Hematopoietic multipotent progenitor cell treated with erythropoietin and hydrocortisone succinate and interleukin-3 and kit ligand, for 6 days (in vitro differentiated cells): ENCODE data around the gene PRPF31.
"Not testable (repeated sequence)": the region's sequence is repeated elsewhere in the genome, so short reads cannot be mapped to it uniquely, and the experiment has no call there.

Source experiments
- DNase-seq: peaks from one replicate; pipeline ENCODE4 v3.0.0-alpha.2; 2015

PRPF31 gene, protein sequence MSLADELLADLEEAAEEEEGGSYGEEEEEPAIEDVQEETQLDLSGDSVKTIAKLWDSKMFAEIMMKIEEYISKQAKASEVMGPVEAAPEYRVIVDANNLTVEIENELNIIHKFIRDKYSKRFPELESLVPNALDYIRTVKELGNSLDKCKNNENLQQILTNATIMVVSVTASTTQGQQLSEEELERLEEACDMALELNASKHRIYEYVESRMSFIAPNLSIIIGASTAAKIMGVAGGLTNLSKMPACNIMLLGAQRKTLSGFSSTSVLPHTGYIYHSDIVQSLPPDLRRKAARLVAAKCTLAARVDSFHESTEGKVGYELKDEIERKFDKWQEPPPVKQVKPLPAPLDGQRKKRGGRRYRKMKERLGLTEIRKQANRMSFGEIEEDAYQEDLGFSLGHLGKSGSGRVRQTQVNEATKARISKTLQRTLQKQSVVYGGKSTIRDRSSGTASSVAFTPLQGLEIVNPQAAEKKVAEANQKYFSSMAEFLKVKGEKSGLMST

DNA sequence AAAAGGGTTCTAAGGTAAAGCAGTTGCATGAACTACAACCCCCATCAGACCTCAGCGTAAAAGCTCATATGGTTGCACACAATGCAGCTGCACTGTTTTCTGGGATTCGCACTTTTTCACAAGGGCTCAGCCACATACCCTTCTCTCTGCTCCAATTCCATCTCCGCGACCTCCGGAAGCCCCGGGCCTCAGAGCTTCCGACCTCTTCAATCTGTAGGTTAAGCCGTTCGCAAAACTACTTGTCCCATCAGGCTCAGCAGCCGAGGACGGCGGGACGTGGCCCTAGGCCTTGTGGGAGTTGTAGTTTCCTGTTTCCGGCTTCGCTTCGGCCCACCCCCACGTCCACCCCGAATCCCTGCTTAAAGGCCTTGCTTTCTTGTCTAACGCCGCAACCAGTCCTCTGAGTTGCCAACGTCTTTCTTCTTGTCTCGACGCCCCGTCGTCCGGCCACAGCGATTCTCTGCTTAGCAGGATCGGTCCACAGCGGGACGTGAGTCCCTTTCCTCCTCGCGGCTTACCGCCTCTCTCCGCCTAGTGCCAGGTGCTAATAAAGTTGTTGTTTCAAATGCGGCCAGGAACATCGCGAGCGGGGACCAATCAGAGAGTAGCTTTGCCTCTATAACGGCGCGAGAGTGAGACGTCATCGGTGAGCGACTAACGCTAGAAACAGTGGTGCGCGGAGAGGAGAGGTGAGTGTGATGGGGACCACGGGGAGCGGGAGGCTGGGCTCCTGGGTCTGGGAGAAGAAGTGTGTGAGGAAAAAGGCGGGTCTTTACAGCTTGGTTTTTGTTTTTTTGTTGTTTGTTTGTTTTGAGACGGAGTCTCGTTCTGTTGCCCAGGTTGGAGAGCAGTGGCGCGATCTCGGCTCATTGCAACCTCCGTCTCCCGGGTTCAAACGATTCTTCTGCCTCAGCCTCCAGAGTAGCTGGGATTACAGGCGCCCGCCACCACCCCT lies at the start of gene PRPF31, which contains the start of gene TFPT:
TSS of gene PRPF31 (plus strand) at position 646 of the 955 bp plus-strand sequence. CDS start 2,525 bp downstream, outside the sequence.
TSS of gene TFPT (minus strand) at position 549 of the 955 bp plus-strand sequence. CDS start at position 161, 388 bp downstream.
- peak; percentile 99 for DNase-seq

DNA sequence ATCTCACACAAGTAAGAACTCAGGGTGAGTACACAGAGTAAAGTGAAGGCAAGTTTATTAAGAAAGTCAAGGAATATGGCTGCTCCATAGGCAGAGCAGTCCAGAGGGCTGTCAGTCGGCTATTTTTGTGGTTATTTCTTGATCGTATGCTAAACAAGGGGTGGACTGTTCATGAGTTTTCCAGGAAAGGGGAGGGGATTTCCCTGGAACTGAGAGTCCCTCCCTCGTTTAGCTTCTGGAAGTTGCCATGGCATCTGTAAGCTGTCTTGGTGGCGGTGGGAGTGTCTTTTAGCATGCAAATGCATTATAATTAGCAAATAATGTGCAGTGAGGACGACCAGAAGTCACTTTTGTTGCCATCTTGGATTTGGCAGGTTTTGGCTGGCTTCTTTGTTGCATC lies 46.1 kb upstream of the PRPF31 start:
- no peak for DNase-seq

DNA sequence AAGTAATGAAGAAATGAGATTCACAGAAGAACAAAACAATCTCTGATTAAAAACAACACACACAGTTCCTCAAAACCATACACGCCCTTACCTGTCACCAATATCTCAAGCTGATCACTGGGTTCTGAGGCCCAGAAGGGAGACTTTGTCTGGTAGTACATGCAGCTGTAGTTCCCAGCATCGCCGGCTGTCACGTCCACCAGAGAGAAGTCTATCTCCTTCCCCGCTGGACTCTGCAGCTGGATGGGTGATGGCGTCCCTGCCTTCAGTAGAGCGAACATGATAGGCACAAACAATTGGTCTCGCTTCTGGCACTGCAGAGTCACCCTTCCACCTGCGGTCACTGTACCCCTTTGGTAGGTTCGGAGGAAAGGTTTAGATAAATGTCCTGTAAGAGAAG lies 41.7 kb upstream of the PRPF31 start:
- DNase-seq: no peak

DNA sequence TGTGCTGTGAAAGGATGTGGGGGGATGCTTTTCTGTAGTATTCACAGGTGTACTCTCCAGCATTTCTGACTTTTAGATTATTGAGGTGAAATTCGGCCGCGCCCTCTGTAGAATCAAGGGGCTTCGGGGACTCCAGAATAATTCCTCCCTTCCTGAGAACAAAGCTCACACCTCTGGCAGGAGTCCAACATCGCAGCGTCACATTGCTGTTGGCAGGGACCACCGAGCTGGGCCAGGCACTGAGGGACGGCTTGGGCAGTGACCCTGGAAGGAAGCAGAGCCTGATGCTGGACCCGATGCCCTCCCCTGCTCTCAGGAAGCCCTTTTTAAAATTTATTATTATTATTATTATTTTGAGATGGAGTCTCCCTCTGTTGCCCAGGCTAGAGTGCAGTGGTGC lies 40.7 kb upstream of the PRPF31 start:
- no peak for DNase-seq

DNA sequence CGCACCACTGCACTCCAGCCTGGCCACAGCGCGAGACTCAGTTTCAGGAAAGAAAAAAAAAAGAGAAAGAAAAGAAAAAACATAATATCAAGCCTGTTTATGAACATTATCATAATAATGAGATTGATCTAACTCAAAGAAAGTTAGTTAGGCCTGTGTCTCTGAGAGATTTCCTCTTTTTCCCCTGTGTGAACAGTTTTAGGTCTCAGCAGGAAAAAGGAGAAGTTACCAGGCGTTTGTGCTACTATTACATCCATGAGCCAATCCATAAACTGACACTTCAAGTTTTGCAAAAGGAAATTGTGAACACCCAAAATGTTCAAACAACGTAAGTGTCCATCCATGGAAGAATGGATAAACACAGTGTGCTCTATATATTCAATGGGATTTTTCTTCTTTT lies 38.2 kb upstream of the PRPF31 start:
- peak; percentile 47 for DNase-seq

DNA sequence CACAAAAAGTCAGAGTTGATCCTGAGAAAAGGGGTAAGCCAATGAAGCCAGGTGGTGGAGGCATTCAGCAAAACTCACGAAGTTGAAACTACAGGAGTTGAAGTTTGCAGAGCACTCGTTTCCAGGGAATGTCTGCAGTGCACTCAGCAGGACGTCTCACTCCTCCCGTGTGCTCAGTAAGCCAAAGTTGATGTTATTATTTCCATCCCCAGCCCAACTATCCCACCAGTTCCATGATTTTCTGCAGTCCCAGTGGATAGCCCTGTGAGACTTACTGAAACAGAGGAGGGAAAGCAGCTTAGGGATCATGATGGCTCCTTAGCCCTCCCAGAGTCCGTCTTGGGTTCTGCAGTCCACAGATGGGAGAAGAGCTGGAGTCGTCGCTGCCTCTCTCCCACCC lies 34.5 kb upstream of the PRPF31 start, which contains the start of gene TARM1:
TSS of gene TARM1 (minus strand) at position 334 of the 400 bp plus-strand sequence. CDS start at position 309, 25 bp downstream.
- no peak for DNase-seq

DNA sequence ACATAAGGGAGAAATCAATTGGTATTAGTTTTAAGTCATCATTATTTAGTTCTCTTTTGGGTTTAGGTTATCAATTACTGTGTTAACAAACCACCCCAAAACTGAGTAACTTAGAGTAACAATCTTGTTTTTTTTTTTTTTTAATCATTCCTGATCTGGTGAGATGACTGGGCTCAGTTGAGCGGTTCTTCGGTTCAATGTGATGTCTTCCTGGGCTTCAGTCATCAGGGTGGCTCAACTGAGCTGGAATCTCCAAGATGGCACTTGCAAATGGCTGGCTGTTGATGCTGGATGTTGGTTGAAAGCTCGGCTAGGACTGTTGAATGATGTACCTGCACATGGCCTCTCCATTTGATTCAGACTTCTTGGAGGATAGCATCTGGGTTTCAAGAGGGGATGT lies 31.1 kb upstream of the PRPF31 start:
- no peak for DNase-seq

DNA sequence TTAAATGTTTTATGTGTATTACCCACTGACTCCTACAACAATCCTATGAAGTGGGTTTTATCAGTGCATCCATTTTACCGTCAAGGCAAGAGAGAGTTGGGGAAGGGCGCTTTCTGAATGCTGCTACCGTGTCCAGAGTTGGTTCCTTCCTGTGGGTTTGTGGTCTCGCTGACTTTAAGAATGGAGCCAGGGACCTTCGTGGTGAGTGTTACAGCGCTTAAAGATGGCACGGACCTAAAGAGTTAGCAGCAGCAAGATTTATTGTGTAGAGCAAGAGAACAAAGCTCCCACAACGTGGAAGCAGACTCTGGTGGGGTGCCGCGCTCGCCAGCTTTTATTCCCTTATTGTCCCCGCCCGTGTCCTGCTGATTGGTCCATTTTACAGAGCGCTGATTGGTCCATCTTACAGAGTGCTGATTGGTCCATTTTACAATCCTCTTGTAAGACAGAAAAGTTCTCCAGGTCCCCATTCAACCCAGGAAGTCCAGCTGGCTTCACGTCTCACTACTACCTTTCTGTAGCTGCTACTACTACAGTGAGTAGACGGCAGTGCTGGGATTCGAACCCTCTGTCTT lies 21.0 kb upstream of the PRPF31 start:
- DNase-seq: no peak

DNA sequence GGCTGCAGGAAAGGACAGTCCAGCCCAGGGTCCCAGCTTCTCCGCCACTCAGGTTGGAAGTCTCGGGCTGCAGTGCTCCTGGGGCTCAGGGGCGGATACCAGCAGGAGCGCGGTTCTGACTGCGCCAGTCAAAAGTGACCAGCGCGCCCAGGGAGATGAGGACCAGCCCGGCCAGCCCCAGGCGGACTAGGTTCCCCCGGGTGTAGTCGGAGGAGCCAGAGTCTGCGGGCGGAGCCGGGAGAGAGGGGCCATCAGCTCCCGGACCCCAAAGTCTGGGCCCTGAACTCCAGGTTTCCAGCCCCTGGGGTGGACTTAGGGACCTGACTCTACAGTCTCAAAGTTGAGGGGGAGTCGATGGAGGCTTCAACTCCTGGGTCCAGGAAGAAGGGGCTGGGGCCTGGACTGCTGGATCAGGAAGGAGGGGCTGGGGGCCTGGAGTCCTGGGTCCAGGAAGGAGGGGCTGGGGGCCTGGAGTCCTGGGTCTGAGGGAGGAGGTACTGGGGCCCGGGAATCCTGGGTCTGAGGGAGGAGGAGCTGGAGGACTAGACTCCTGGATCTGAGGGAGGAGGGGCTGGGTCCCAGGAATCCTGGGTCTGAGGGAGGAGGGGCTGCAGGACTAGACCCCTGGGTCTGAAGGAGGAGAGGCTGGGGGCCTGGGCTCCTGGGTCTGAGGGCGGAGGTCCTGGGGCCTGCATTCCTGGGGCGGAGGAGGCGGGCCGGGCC lies 20.3 kb upstream of the PRPF31 start:
- no peak for DNase-seq

DNA sequence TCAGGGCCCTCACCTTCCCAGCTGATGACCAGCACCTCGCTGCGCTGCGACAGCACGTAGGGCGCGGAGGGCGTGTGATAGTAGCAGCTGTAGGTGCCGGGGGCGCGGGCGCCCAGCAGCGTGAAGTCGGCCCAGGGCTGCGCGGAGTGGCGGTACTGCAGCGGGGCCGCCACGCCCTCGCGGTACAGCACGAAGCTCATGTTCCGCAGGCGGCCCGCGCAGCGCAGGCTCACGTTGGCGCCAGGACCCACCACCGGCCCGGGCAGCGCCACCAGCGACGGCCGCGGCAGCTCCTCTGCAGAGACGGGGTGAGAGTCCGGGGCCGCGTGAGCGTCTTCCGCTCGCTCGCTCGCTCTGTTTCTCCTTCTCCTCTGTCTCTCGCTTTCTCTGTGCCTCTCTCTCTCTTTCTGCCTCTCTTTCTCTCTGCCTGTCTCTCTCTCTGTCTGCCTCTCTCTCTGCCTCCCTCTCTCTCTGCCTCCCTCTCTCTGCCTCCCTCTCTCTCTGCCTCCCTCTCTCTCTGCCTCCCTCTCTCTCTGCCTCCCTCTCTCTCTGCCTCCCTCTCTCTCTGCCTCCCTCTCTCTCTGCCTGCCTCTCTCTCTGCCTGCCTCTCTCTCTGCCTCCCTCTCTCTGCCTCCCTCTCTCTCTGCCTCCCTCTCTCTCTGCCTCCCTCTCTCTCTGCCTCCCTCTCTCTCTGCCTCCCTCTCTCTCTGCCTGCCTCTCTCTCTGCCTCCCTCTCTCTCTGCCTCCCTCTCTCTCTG lies 19.5 kb upstream of the PRPF31 start:
- DNase-seq: peak; percentile 51

DNA sequence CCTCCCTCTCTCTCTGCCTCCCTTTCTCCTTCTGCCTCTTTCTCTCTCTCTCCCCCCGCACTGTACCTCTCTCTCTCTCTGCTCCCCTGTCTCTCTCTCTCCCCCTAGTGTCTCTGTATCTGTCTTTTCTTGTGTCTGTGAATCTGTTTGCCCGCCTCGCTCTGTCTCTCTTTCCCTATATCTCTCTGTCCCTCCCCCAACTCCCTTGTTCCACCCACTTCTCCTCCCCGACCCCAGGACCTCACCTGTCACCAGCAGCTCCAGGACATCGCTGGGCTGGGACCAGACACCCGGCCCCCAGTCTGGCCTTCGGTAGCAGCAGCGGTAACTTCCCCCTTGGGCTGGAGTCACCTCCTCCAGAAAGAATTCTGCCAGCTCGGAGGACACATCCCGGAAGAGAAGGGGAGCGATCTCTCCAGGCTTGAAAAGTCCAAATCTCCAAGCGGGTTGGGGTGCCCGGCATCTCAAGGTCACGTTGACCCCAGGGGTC lies 18.9 kb upstream of the PRPF31 start:
- peak; percentile 67 for DNase-seq

DNA sequence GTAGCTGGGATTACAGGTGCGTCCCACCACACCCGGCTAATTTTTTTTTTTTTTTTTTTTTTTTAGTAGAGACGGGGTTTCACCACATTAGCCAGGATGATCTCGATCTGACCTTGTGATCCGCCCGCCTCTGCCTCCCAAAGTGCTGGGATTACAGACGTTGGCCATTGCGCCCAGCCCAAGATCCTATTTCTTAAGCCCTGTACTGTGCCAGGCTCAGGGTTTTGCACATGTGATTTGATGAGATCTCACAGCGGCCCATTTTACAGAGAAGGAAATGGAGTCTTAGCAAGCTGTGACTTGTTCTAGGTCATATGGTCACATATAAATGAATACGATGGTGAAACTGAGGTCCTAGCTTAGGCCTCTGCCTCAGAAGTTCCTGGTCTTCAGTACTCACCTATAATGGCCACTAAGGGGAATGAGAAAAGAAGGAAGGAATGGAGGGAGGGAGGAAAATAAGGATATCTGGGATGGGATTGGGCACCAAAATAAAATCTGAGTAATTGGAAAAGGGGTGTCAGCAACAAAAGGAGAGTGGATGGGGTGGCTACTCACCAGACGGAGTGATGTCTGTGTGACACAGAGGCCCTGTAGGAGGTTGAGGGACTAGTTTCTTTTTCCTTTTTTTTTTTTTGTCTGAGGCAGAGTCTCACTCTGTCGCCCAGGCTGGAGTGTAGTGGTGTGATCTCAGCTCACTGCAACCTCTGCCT lies 16.2 kb upstream of the PRPF31 start:
- DNase-seq: no peak

DNA sequence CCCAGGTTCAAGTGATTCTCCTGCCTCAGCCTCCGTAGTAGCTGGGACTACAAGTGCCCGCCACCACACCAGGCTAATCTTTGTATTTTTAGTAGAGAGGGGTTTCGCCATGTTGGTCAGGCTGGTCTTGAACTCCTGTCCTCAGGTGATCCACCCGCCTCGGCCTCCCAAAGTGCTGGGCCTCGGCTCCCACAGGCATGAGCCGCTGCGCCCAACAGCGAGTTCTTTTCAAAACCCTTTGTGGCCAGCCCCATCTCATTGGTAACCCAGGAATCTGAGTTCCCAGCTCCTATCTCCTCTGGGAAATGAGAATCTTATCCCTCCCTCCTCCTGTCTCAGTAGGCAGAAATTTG lies 15.7 kb upstream of the PRPF31 start:
- not testable (repeated sequence) for DNase-seq

DNA sequence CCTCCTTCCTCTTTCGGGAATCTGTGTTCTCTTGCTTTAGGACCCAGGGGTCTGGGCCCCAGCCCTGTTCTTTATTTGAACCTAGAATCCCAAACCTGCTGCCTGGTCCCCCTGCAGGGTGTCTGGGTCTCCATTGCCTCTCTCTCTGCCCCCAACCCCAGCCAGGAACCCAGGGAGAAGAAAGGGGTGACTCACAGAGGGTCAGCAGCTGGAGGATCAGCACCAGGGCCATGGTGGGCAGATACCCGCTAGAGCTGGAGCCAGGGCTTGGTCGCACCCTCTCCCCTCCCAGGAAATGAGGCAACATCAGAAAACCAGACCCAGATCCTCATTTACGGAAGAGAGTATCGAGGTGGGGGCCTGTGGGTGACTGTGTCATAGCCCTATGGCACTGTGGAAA lies 15.0 kb upstream of the PRPF31 start, which contains the start of gene OSCAR:
TSS of gene OSCAR (minus strand) at position 243 of the 400 bp plus-strand sequence. CDS start at position 232, 11 bp downstream.
- no peak for DNase-seq

DNA sequence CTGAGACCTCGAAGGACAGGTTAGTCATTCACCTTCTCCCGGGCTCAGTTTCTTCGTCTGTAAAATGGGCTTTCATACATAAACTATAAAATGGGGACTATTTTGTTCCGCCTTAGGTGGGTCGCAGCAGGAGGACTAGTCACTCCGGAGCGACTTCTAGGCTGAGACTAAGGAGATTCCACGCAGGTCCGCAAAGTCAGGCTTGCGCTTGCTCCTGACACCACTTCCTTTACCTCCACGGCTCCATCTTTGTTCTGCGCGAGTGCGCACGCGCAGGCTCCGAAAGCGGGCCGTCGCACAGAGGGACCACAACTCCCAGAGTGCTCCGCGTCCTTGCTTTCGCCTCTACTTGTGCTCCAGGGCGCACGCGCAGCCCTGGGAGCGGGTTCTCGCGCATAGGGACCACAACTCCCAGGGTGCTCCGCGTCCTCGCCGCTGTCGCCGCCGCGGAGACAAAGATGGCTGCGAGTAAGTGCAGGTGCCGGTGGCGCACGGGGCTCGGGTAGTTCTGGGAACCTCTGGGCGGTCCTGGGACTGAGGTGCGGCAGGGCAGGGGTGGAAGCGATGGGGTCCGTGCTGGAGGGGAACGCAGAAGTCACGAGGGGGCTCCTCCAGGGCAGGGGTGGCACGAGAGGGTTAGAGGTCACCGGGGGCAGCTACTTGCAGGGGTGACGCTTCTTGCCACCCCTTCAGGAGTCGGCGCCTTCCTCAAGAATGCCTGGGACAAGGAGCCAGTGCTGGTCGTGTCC lies 13.0 kb upstream of the PRPF31 start, which contains the start of gene NDUFA3:
TSS of gene NDUFA3 (plus strand) at position 435 of the 749 bp plus-strand sequence. CDS start at position 459, 24 bp downstream.
- peak; percentile 99 for DNase-seq

DNA sequence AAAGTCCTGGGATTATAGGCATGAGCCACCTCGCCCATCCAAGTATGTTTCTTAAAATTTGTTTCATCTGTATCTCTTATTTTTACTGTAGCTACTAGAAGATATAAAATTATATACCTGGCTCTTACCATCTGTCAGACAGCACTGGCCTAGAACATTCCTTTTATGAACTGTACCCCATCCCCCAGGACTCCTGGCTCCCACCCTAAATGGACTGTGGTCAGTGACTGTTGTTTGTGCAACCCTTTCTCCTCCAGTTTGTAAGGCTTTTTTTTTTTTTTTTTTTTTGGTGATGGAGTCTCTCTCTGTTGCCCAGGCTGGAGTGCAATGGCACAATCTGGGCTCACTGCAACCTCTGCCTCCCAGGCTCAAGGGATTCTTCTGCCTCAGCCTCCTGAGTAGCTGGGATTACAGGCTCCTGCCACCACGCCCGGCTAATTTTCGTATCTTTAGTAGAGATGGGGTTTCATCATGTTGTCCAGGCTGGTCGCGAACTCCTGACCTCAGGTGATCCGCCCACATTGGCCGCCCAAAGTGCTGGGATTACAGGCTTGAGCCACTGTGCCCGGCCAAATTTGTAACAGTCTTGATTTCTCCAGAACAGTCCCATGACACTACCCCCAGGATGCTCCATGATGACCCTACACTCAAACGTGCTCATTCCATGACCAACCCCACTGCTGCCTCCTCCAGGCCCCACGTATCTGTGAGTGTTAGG lies 10.4 kb upstream of the PRPF31 start:
- no peak for DNase-seq

DNA sequence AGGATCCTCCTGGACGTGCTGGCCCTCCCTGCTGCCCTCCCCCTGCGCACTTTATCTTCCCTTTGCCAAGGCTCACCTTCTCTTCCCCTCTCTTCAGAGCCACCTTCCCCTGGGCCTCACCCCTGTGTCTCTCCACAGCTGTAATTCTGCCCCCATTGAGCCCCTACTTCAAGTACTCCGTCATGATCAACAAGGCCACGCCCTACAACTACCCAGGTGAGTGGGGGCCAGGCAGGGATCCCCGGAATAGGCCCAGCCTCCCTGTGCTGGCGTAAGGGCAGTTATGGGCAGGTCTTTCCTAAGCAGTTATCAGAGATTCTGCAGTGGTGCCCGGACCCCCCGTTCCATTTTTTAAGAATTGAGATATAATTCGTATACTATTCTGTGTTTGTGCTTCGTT lies 9.8 kb upstream of the PRPF31 start:
- DNase-seq: no peak

DNA sequence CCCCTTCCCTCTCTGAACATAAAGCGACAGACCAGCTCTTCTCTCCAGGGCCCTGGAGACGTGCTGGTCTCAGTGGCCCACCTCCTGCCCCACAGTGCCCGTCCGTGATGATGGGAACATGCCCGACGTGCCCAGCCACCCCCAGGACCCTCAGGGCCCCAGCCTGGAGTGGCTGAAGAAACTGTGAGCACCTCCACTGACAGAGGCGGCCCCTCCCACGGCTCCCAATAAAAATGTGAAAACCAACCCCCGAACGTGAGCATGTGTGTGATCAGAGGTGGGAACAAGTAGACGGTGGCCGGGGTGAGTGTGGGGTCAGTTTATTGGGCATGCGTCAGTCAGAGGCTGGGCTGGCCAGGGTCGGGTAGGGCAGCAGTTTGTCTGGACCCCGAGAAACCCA lies 8.8 kb upstream of the PRPF31 start:
- DNase-seq: no peak
